ENCODE data around the gene PERM1. TPM values are rescaled to one million over a fixed set of nuclear protein-coding genes. Genes with fewer than 3 reads are reported as not detected.

The PERM1 gene
- total RNA-seq, 4 donors from 2014 or later, result 0.22 TPM; not detected in 3

DNA sequence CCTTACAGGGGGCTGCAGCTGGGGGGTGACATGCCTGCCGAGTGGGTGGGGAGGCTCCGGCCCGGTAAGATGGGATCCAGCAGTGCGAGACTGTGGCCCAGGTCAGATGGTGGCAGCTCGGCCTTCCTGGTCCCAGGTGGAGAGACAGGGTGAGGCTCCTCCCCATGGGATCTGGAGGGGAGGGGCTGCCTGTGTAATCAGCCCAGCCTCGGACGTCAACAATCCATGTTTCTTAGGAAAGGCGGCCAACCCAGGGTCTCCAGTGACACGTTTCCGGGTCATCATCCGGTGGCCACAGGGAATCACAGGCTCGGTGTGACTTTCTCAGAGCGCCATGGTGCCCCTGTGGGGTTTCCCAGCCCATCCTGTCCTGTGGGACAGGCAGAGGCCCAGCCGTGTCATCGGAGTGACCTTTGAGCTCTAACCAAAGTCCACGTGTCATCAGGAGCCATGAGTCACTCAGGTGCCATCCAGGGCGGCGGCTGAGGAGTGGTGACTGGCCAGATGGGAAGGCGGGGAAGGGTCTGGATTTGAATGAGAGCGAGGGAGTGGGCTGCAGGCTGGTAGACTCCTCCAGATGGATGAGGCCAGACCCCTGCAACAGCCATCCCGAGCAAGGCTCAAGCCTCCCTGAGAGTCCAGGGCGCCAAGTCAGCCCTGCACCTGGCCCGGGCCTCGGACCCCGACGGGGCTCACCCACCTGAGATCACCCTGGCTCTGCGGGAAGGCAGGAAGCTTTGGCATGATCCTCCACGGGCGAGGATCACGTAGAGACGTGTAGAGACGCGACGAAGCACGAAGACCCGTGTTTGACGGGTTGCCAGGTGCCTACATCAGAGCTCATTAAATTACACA, 24.6 kb upstream of the PERM1 start:
- intact Hi-C loops (cut with DNase I), result no loop called here
- no peak for DNase-seq
- TF ChIP-seq, protein P1, sequence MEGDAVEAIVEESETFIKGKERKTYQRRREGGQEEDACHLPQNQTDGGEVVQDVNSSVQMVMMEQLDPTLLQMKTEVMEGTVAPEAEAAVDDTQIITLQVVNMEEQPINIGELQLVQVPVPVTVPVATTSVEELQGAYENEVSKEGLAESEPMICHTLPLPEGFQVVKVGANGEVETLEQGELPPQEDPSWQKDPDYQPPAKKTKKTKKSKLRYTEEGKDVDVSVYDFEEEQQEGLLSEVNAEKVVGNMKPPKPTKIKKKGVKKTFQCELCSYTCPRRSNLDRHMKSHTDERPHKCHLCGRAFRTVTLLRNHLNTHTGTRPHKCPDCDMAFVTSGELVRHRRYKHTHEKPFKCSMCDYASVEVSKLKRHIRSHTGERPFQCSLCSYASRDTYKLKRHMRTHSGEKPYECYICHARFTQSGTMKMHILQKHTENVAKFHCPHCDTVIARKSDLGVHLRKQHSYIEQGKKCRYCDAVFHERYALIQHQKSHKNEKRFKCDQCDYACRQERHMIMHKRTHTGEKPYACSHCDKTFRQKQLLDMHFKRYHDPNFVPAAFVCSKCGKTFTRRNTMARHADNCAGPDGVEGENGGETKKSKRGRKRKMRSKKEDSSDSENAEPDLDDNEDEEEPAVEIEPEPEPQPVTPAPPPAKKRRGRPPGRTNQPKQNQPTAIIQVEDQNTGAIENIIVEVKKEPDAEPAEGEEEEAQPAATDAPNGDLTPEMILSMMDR (IDR thresholded peaks at IDR 0.05), result no peak
- no peak for TF ChIP-seq POLR2A (IDR thresholded peaks at IDR 0.05)
- Histone ChIP-seq H3K27ac (no peak overlapping the region), H3K36me3 (no peaks in the 10 kb centered on the region), H3K4me1 (peaks cover 15 to 28% of the 10 kb centered on the region in 2 donors), H3K4me3 (replicated peaks in 1 of 3) (no peak overlapping the region), H3K27me3 (no peaks in the 10 kb centered on the region), H3K9me3 (no peaks in the 10 kb centered on the region)
- WGBS, 2 donors, result 78 to 84% methylated on average over 32 to 36 of the region's 37 CpGs

DNA sequence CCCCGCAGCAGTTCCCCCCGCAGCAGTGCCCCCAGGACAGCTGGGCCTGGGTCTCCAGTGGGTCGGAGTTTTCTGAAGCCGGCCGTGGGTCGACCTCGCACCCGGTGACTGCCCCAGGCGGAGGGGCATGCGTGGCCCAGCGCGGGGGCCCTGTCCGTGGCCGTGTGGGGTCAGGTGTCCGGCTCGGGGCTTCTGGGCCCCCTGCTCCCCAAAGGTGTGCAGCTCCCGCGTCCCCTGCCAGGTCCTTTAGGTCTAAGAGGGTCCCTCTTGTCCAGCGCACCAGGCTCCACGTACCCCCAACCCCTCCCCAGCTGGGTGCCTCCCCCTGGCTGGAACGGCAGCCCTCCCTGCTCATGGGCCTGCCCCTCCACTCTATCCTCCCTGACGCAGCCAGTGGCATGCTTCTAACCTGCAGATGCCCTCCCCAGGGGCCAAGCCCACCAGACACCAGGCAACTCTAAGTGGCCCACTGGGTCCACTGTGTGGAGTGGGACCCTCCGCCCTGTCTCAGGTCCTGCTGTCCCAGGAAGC, 23.9 kb upstream of the PERM1 start:
- WGBS, 2 donors, result 31 to 36% methylated on average over 3 to 13 of the region's 23 CpGs

DNA sequence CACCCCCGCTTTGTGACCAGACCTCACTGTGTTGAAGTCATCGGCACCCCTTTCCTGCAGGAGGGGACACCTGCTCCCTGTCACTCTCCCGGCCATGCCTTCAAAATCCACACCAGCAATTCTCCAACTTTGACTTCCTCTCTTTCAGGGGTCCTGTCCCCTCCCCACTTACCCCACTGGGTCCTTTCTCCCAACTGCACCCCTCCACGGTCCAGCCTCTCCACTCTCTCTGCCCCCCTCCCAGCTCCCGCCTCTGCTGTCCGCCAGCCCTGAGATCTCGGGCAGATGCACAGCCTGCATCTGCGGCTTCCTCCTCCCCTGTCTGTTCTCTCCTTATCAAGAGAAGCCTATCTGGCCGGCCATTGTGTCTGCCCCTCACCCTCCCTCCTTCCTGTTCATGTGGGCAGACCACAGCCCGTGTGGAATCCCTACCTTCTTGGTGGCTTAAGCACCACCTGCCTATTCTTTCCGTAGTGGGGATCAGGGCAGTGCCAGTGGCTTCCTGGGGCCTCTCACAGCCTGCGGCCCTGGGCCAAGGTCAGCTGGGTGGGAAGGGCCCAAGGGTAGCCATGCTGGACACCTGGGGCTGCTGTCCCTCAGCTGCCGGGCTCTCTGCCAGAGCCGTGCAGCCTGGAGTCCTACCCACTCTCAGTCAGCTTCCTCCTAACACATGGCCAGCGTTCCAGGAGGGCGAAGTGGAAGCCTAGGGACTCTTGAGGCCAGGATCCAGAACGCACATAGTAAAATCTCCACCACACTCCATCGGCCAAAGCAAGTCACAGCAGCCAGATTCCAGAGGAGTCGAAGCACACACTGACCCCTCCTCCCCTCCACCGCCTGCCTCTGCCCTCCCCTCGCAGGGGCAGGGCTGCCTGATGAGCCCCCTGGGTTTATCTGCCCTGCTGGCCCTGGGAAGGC, 23.1 kb upstream of the PERM1 start:
- Histone ChIP-seq H3K27me3 (no peaks in the 10 kb centered on the region), H3K4me3 (replicated peaks in 1 of 3) (no peak overlapping the region), H3K9me3 (no peaks in the 10 kb centered on the region), H3K4me1 (peaks cover 27 to 36% of the 10 kb centered on the region in 2 donors), H3K27ac (peak overlapping the region; percentile 44 to 87 (median 80)), H3K36me3 (no peaks in the 10 kb centered on the region)
- DNase-seq, result peak; percentile 96 to 97
- 38 to 43% methylated on average over 11 to 12 of the region's 21 CpGs for WGBS, 2 donors
- TF ChIP-seq, protein P1 (IDR thresholded peaks at IDR 0.05), result peak in 1 of 6 experiments; percentile 17
- TF ChIP-seq POLR2A (IDR thresholded peaks at IDR 0.05), result peak in 1 of 2 donors; percentile 33
- intact Hi-C loops (cut with DNase I), result no loop called here

More for the DNA sequence above, 23.9 kb upstream of the PERM1 start:
- no peak for TF ChIP-seq POLR2A (IDR thresholded peaks at IDR 0.05)
- TF ChIP-seq, protein P1 (IDR thresholded peaks at IDR 0.05), result no peak
- intact Hi-C loops (cut with DNase I), result no loop called here
- Histone ChIP-seq H3K4me3 (replicated peaks in 1 of 3) (no peak overlapping the region), H3K4me1 (peaks cover 22 to 35% of the 10 kb centered on the region in 2 donors), H3K36me3 (no peaks in the 10 kb centered on the region), H3K27me3 (no peaks in the 10 kb centered on the region), H3K9me3 (no peaks in the 10 kb centered on the region), H3K27ac (peak overlapping the region; percentile 44 to 87 (median 80))
- no peak for DNase-seq

DNA sequence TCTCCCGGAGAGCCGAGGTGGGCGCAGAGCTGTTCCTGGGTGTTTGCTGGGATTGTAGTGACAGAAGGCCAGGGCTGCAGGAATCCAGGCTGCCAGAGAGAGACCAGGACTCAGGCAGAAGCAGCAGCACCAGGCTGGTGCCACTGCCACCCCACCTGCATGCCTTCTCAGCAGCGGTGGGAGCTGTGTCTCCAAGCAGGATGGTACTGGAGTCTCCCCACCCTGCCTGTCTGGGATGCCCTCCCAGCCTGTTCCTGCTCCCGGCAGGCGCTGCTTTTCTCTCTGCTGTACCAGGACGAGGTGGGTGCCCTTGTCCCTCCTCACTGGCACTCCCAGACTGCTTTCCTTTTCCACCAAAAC, 22.5 kb upstream of the PERM1 start:
- no peaks in the 10 kb centered on the region for H3K9me3 ChIP-seq
- 68 to 71% methylated on average over 5 to 7 of the region's 7 CpGs for WGBS, 2 donors
- TF ChIP-seq, protein P1 (IDR thresholded peaks at IDR 0.05), result no peak
- no peak for TF ChIP-seq POLR2A (IDR thresholded peaks at IDR 0.05)
- DNase-seq, result no peak
- H3K36me3 ChIP-seq, result no peaks in the 10 kb centered on the region
- H3K4me1 ChIP-seq, result peaks cover 30 to 40% of the 10 kb centered on the region in 2 donors
- peak overlapping the region in 1 of 3 donors; percentile 44 for H3K27ac ChIP-seq
- H3K27me3 ChIP-seq, result no peaks in the 10 kb centered on the region
- H3K4me3 ChIP-seq (replicated peaks in 1 of 3), result no peak overlapping the region
- intact Hi-C loops (cut with DNase I), result no loop called here

All from thyroid gland (tissue), 4 donors.